IPS-11a (cell line): Measurements from ENCODE around the gene AKIRIN1.
"Not testable (repeated sequence)": the region's sequence is repeated elsewhere in the genome, so short reads cannot be mapped to it uniquely, and the experiment has no call there.

Experiments used
- H3K4me3 ChIP-seq: one replicate; pipeline ENCODE4 v1.5.1; 2013; ENCODE audit warnings: low read depth, low read length, control low read depth

The AKIRIN1 gene

DNA sequence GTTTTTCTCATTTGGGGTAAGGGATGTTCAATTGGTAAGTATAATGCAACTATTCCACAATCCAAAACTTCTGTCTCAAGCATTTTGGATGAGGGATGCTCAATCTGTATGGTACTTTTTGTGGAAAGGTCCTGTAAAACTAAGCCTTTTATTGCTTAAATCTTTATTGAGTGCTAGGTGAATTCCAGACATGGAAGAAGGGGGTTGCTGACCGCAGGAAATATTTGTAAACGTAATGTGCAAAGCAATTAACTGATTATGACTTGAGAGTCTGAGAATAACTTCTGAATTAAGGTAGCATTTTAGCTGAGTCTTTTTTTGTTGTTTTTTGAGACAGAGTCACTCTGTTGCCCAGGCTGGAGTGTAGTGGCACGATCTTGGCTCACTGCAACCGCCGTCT, 3.1 kb downstream of the AKIRIN1 start:
- no peak overlapping the region for H3K4me3 ChIP-seq

DNA sequence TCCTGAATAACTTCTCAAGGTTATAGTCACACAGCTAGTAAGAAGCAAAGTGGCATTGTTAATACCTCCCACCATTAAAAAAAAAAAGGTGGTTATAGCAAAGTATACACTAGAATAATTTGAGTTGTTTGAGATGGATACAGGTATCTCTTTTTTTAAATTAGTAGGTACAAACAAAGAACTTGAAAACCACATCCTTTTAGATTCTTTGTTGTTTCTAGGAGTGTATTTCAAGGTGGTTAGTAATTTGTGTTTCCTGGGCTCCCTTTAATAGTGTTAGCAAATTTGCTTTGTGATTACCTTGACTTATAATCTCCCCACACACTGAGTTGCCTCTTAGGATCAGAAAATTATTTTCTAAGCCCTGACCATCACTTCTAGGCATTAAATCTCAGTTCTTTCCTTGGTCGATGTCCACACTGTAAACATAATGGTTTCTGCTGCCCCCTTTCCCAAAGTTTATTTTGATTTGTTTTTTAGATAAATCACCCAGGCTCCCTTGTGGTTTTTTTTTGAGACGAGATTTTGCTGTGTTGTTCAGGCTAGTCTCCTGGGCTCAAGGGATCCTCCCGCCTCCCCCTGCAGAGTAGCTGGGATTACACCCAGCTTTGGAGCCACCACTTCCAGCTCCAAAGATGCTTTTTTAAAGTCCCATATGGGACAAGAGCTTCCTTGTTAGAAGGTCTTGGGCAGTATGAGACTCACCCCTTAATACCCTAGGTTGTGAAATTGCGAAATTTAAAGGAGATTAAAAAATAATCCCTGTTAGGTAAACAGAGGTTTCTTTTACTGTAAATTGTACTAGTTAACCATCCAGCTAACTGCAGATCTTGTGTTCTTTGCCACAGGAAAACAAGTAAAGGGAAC, 6.2 kb downstream of the AKIRIN1 start:
- H3K4me3 ChIP-seq: no peak overlapping the region

DNA sequence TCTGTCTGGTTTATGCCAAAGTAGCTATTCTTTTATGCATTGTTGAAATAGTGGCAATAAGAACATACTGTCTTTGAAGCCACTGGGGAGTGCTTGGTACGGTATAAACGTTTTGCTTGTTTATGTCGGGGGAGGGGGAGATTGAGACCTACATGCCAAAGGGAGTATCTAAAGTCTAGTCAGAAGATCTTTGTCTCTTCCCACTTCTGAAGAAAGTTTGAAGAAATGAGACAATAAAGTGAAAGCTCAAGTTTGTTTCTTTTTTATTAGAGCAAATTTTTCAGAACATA, 6.8 kb downstream of the AKIRIN1 start:
- no peak overlapping the region for H3K4me3 ChIP-seq

DNA sequence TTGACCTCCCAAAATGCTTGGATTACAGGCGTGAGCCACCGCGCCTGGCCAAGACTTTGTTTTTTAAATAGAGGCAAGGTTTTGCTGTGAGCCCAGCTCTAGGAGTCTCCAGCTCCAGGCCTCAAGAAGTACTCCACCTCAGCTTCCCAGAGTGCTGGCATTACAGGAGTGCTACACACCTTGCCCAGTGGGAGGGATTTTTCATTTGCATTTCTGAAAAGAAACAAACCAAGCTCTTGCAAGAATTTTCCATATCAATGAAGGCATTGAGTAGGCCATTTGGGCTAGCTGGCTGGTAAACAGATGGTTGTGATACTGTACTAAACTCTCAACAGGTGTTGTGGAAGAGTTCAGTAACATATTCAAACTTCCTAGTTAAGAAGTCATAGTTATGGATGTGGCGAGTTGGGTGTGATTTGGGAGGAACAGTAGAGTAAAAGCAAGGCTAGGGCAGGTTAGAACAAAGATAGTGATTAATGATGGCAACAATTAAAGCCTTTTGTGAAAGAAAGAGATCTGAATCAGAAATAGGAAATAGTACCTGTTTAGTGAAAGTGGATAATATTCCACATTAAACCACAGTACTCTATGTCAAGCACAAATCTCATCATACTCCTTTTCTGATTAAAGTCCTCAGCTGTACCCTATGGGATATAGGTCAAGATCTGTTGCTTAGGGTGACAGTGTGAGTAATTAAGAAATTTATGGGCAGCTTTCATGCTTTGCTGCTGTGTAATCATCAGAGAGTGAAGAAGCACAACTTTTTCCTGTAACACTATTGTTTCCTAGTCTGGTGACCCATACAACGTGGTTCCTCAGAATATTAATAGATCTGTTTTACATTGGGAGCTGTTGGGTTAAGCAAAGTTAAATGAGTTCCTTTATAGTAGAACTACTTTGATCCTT, 10.7 kb downstream of the AKIRIN1 start:
- no peak overlapping the region for H3K4me3 ChIP-seq

DNA sequence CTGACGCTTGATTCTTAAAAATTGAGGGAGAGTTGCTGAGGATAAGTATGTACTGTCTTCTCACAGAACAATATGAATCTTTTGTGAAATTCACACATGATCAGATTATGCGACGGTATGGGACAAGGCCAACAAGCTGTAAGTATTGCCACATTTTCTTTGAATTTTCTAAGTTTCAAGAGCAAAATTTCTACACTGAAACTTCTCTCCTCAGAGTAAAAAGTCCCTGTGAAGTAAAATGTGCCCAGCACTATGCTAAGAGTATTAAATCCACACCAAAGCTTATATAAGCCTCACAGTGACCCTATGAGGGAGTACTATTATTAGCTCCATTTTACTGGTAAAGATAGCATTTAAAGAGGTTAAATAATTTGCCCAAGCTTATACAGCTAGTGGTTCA, 12.2 kb downstream of the AKIRIN1 start:
- H3K4me3 ChIP-seq: no peak overlapping the region

DNA sequence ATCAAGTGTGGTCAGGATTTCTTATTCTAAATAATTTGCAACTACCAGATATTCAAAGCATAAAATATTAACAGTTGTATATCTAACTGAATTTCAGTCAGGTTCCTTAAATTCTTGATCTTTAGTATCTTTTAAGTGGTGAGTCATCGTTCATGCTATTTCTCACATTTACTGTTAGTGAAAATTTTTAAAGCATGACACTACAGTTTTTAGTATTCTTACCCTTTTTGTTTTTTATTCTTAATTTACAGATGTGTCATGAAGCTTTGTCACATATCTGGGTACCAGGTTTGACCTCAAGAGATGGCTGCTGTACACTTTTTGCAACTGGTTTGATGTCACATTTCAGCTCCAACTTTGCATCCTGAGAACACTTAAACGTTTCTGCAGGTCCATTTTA, 12.7 kb downstream of the AKIRIN1 start:
- H3K4me3 ChIP-seq: no peak overlapping the region

DNA sequence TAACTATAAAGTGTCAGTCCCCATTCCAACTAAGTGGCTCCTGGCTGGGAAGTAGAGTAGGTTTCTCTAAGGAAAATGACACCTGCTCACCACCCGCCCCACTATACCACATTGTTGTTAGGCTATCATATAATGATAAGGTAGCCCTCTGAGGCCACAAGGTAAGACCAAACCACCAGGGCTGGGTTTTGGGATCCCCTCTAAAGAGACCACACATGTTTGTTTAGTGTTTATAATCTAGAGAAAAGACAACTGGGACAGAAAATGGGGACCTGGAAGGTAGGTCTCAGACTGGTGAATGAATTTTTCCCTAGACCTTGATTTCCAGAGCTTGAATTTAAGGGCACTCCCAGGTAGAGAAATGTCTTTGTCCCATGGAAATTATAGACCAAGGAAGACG, 15.2 kb downstream of the AKIRIN1 start:
- H3K4me3 ChIP-seq: no peak overlapping the region

DNA sequence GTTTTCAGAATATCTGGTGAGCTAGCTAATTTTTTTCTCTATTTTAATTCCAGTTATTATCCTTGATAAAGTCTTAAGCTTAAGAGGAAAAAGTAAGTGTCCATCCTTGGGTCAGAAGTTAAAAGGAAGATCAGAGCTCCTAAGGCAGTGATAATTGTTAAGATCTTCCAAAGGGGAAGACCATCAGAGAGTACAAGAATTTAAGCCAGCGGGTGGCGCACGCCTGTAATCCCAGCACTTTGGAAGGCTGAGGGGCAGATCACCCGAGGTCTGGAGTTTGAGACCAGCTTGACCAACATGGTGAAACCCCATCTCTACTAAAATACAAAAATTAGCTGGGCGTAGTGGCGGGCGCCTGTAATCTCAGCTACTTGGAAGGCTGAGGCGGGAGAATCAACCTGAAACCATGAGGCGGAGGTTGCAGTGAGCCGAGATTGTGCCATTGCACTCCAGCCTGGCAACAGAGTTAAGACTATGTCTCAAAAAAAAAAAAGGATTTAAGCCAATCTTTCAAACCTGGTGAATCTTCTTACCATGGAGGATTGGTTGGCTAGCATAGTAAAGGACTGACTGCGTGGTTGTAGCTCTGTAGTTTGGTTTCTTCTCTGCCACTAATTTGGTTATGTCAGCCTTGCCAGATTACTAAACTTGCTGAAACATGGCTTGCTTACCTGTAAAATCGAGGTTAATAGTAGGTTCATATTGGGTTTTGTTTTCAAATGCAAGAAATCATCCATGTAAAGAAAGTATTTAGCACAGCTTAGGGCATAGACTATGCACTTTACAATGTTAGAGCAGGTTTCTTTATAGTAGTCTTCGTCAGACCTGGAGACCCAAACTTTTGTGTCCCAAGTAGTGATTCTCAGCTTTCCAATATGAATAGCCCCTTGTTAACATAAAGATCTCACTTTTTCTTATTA, 15.9 kb downstream of the AKIRIN1 start:
- H3K4me3 ChIP-seq: no peak overlapping the region

DNA sequence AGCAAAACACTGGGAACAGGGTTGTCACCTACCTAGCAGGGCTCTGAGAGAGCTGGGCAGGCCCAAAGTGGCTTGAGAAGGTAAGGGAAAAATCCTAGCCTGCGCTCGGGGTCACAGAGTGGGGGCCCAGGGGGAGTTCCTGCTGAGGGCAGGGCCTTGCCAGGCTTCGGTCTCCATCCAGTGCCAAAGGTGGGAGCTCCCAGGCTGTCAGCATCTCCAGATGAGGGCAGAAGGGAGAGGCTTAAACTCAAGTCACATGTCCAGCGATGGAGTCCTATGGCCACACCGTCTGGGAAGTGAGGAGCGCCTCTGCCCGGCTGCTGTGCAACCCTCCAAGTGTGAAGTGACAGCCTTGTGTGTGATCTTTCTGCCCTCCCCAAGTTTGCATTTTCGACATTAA, 23.9 kb downstream of the AKIRIN1 start:
- not testable (repeated sequence) for H3K4me3 ChIP-seq

DNA sequence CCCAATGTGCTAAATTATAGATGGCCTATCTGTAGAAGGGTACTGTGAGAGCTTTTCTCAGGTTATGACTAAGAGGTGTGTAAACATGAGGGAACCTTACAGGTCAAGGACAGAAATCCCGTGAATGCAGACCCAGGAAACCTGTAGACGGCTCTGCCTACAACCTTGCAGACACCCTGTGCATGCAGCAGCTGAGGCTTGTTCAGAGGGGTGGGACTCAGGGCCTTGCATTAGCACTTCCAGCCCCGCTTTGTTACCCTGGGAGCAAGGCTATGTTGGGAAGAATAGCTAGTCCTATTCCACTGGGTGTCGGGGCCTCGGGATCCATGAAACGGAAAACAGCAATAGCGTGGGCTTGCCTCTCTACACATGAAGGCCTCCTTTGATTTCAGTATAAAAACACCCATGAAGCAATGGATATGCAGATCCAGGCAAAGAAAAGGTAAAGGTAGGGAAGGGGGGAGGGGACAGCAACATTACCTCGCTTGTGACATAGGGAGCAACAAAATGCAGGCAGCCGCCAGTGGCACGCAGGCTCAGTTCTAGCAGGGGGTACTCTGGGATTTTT, 25.6 kb downstream of the AKIRIN1 start:
- no peak overlapping the region for H3K4me3 ChIP-seq

DNA sequence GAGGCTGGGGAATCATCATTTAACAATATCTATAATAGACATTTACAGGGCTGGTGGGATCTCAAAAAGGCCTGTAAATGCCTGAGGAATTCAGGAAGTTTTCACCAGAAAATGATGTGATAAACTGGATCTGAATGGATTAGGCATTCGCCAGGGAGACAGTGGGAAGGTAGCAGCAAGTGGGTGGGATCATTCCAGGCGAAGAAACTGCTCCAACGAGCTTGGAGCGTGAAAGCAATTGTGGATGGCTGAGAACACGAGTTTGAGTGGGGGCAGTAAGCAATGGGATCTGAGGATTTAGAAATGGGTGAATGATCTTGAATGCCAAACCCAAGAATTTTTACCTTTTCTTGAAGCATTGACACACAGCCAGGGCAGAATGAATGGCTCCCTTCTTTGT, 26.2 kb downstream of the AKIRIN1 start:
- H3K4me3 ChIP-seq: no peak overlapping the region

DNA sequence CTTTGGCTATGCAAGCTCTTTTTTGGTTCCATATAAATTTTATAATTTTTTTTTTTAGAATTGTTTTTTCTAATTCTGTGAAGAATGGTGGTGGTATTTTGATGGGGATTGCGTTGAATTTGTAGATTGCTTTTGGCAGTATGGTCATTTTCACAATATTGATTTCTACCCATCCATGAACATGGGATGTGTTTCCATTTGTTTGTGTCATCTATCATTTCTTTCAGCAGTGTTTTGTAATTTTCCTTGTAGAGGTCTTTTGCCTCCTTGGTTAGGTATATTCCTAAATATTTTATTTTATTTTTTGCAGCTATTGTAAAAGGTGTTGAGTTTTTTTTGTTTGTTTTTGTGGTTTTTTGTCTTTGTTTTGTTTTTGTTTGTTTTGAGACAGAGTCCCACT, 29.4 kb downstream of the AKIRIN1 start:
- H3K4me3 ChIP-seq: not testable (repeated sequence)

DNA sequence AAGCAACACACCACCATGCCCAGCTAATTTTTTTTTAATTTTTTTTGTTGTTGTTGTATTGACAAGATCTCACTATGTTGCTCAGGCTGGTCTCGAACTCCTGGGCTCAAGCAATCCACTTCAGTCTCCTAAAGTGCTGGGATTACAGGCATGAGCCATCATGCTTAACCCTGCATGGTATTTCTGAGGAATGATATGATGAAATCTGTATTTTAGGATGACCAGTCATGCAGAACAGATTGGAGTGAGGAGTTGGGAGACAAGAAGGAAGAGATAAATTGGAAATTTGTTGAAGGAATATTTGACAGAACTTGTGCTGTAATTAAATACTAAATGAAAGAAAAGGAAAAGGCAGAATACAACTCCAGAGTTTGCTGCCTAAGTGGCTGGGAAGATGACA, 30.4 kb downstream of the AKIRIN1 start:
- H3K4me3 ChIP-seq: no peak overlapping the region

DNA sequence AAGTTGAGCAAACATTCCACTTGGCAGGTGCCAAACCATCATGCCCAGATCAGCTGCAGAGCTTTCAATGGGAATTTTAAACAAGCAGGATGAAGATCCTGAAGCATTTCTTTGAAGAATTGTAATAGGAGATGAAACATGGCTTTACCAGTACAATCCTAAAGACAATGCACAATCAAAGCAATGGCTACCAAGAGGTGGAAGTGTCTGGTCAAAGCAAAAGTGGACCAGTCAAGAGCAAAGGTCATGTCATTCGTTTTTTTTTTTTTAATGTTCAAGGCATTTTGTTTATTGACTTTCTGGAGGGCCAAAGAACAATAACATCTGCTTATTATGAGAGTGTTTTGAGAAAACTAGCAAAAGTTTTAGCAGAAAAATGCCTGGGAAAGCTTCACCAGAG, 32.1 kb downstream of the AKIRIN1 start:
- H3K4me3 ChIP-seq: no peak overlapping the region

DNA sequence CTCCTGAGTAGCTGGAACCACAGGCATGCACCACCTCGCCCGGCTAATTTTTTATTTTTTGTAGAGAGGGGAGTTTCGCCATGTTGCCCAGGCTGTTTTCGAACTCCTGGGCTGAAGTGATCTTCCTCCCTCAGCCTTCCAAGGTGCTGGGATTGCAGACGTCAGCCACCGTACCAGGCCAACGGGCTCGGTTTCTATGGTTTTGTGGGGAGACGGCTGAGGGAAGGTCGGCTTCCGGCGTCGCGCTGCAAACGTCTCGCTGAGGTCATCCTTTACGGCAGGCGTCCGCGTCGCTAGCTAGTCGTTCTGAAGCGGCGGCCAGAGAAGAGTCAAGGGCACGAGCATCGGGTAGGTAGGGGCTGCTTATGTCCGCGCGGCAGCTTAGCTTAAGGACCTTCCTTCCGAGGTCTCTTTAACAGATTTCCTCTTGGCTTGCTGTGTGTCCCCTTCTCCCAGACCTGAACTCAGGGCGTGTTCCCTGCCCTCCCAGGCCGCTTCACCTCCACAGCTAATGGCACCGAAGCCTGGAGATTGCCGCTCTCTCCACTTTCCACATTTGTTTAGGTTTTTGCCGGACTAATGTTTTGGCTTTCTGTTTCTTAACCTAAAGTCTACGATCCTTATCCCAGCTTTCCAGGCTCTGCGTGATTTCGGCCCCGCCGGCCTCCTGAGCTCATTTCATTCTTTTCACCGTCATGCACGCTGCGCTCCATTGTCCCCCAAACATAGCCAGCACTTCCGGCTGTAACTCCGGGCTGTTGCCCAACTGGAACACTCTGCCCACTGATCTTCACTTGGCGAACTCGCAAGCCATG, 35.2 kb downstream of the AKIRIN1 start, which contains the start of gene NDUFS5:
NDUFS5 (plus strand) TSS at position 300 of the 815 bp plus-strand sequence. CDS start 2,375 bp downstream, outside the sequence.
- peak within 1 kb of the TSS; percentile 100 for H3K4me3 ChIP-seq

DNA sequence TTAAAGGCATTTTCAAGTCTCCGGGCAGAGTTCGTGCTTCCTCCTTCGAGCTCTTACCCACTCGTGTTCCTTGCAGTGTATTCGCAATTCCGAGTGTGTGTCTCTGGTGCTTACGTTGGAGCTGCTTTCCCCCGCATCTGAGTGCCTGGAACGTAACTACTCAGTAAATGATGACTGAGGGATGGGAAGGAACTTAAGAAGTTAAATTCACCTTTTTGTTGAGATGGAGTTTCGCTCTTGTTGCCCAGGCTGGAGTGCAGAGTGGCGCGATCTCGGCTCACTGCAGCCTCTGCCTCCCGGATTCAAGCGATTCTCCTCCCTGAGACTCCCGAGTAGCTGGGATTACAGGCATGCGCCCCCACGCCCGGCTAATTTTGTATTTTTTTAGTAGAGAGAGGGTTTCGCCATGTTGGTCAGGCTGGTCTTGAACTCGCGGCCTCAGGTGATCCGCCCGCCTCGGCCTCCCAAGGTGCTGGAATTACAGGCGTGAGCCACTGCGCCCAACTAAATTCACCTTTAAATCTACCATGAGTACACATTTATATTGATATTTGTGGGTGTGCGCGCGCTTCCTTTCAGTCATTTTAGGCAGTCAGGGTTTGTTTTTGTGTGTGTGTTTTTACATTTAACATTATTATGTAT, 35.9 kb downstream of the AKIRIN1 start:
- H3K4me3 ChIP-seq: peak overlapping the region; percentile 100

DNA sequence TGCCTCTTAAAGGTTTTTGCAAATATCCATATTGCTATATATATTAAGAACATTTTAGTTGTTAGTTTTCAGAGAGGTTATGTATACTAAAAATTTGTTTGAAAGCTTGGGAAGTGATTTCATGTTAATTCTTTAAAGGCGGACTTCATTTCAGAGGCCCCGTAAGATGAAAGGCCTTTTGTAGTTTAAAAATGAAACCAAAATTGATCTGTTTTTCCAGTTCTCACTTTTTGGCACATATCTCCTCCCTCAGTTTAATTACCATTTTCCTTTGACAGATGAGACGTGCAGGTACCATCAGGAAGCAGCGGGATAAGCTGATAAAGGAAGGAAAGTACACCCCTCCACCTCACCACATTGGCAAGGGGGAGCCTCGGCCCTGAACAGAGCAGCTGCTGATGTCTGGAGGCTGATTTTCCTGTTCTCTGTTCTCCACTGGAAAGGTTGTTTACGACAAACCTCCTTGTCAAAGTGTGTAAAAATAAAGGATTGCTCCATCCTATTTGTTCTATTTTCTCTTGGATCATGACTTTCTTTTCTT, 43.1 kb downstream of the AKIRIN1 start:
- H3K4me3 ChIP-seq: no peak overlapping the region

DNA sequence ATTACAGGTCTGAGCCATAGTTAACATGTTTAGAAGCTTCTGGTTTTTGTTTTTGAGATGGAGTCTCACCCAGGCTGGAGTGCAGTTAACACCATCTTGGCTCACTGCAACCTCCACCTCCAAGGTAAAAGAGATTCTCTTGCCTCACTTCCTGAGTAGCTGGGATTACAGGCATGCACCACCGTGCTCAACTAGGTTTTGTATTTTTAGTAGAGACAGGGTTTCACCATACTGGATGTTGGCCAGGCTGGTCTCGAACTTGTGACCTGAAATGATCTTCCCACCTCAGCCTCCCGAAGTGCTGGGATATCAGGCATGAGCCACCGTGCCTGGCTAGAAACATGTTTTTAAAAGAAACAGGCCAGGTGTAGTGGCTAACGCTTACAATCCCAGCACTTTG, 45.6 kb downstream of the AKIRIN1 start:
- no peak overlapping the region for H3K4me3 ChIP-seq

DNA sequence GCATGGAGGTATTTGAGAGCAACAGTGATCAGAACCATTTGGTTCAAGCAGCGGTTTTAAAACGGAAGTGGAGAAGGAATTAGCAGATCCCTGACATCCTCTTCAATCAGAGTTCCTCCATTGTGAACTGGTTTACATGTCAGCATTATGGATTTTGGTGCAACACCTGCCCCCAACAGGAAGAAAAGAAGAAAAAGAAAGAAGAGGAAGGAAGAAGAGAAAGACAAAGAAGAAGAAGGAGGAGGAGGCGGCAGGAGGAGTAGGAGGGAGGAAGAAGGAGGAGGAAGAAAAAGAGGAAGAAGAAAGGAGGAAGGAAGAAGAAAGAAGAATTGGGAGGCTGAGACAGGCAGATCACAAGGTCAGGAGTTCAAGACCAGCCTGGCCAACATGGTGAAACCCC, 52.4 kb downstream of the AKIRIN1 start:
- H3K4me3 ChIP-seq: no peak overlapping the region
